DOHH2 (cell line): Measurements from ENCODE around the gene ZNF638.

Experiments
- H3F3A ChIP-seq: fragments of 200-600 bp; sonication (generic), shearing (Covaris generic); 2 replicates; pipeline ENCODE4 v1.6.0; 2016; ENCODE audit warnings: antibody characterized with exemption, mild to moderate bottlenecking; ENCODE audit not compliant: control insufficient read depth, insufficient read depth
- H3K27ac ChIP-seq: fragments of 200-600 bp; sonication (generic); 2 replicates; pipeline ENCODE4 v1.5.1; 2014; ENCODE audit warnings: low read depth, mild to moderate bottlenecking, low read length, moderate library complexity
- H3K27me3 ChIP-seq: fragments of 200-600 bp; sonication (generic); 2 replicates; pipeline ENCODE4 v1.6.1; 2014; ENCODE audit warnings: mild to moderate bottlenecking, low read length, mixed read lengths; ENCODE audit not compliant: control insufficient read depth
- H3K36me3 ChIP-seq: fragments of 200-600 bp; sonication (generic); 2 replicates; pipeline ENCODE4 v1.6.1; 2014; ENCODE audit warnings: mild to moderate bottlenecking, low read length, moderate library complexity, mixed read lengths; ENCODE audit not compliant: control insufficient read depth
- H3K4me1 ChIP-seq: fragments of 200-600 bp; sonication (generic); 2 replicates; pipeline ENCODE4 v1.6.1; 2014; ENCODE audit warnings: mild to moderate bottlenecking, low read length, mixed read lengths; ENCODE audit not compliant: control insufficient read depth
- H3K4me2 ChIP-seq: fragments of 200-600 bp; sonication (generic); 2 replicates; pipeline ENCODE4 v1.6.0; 2014; ENCODE audit warnings: mild to moderate bottlenecking, low read length, moderate library complexity
- H3K4me3 ChIP-seq: fragments of 200-600 bp; sonication (generic); 2 replicates; pipeline ENCODE4 v1.5.1; 2014; ENCODE audit warnings: mild to moderate bottlenecking, low read length, mixed read lengths
- H3K79me2 ChIP-seq: fragments of 200-600 bp; sonication (generic); 2 replicates; pipeline ENCODE4 v1.6.1; 2014; ENCODE audit warnings: mild to moderate bottlenecking, low read length, mixed read lengths; ENCODE audit not compliant: control insufficient read depth
- H3K9me2 ChIP-seq: fragments of 200-600 bp; sonication (generic); replicated peaks from 2 replicates; pipeline ENCODE4 v1.6.1; 2014; ENCODE audit warnings: mild to moderate bottlenecking, low read length, mixed read lengths; ENCODE audit not compliant: control insufficient read depth
- H3K9me3 ChIP-seq: fragments of 200-600 bp; sonication (generic); 2 replicates; pipeline ENCODE4 v1.6.1; 2014; ENCODE audit warnings: antibody characterized with exemption, low read length, mixed read lengths; ENCODE audit not compliant: control insufficient read depth, insufficient read depth
- H4K20me1 ChIP-seq: fragments of 200-600 bp; sonication (generic); 2 replicates; pipeline ENCODE4 v1.6.0; 2014; ENCODE audit warnings: low read depth, mild to moderate bottlenecking, antibody characterized with exemption, low read length, moderate library complexity; ENCODE audit not compliant: control insufficient read depth, insufficient read depth
- EZH2phosphoT487 ChIP-seq: fragments of 200-600 bp; sonication (generic); IDR thresholded peaks from 2 replicates; pipeline ENCODE4 v1.6.1; 2017; ENCODE audit warnings: borderline replicate concordance, mild to moderate bottlenecking, antibody characterized with exemption, low read length, moderate library complexity, mixed read lengths
- TF ChIP-seq, protein P1 (sequence below): fragments of 200-600 bp; sonication (generic); IDR thresholded peaks from one replicate; pipeline ENCODE4 v1.5.1; 2014; ENCODE audit warnings: antibody characterized with exemption, mild to moderate bottlenecking, low read depth, low read length; ENCODE audit not compliant: poor library complexity, severe bottlenecking

The ZNF638 gene

DNA sequence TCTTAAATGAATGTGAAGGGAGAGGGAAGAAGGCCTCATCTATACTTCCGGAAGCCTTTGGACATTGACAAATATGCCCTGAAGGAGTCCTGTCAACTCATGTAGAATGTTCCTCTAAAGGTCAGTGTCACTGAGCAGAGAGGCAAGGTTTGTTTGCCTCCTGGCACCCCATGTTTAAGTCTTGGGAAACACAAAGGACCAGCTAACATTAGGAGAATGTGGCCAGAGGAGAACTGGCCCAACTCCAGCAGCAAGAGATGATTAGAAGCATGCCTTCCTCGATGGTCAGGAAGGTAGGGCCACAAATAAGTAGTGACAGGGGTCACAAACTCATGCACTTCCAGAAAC is 127.5 kb downstream of the ZNF638 start:
- Histone ChIP-seq H3K27ac (no peak overlapping the region), H3K4me3 (no peak overlapping the region), H4K20me1 (no peaks in the 10 kb centered on the region), H3K9me3 (peaks cover 14% of the 10 kb centered on the region; the same call in 1 of the 2 replicates), H3F3A (no peaks in the 10 kb centered on the region), H3K4me2 (no peak overlapping the region), H3K27me3 (peaks cover 4% of the 10 kb centered on the region), H3K9me2 (no peaks in the 10 kb centered on the region), H3K36me3 (no peaks in the 10 kb centered on the region), H3K4me1 (no peaks in the 10 kb centered on the region), H3K79me2 (no peaks in the 10 kb centered on the region)
- TF ChIP-seq EZH2phosphoT487: no peak
- TF ChIP-seq, protein P1, sequence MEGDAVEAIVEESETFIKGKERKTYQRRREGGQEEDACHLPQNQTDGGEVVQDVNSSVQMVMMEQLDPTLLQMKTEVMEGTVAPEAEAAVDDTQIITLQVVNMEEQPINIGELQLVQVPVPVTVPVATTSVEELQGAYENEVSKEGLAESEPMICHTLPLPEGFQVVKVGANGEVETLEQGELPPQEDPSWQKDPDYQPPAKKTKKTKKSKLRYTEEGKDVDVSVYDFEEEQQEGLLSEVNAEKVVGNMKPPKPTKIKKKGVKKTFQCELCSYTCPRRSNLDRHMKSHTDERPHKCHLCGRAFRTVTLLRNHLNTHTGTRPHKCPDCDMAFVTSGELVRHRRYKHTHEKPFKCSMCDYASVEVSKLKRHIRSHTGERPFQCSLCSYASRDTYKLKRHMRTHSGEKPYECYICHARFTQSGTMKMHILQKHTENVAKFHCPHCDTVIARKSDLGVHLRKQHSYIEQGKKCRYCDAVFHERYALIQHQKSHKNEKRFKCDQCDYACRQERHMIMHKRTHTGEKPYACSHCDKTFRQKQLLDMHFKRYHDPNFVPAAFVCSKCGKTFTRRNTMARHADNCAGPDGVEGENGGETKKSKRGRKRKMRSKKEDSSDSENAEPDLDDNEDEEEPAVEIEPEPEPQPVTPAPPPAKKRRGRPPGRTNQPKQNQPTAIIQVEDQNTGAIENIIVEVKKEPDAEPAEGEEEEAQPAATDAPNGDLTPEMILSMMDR: no peak

DNA sequence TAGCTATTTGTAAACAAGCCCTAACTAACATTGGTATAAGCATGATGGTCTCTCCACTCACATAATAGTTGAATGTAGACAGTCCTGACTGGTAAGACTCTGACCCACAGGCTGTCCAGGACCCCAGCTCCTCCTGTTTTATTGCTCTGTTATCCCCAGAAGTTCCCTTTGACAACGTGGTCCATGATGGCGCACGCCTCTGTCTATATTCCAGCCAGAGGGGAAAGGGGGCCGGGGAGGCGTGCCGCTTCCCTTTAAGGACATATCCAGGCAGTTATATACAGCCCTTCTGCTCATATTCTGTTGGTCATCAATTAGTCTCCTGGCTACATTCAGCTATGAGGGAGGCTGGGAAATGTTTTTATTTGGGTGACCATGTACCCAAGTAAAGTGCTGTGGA is 128.5 kb downstream of the ZNF638 start:
- Histone ChIP-seq H3K27ac (no peak overlapping the region), H3K9me3 (peaks cover 14% of the 10 kb centered on the region; the same call in 1 of the 2 replicates), H3K4me1 (no peaks in the 10 kb centered on the region), H3F3A (no peaks in the 10 kb centered on the region), H3K79me2 (no peaks in the 10 kb centered on the region), H3K27me3 (peaks cover 2% of the 10 kb centered on the region), H3K4me3 (no peak overlapping the region), H3K36me3 (no peaks in the 10 kb centered on the region), H3K4me2 (no peak overlapping the region), H3K9me2 (no peaks in the 10 kb centered on the region), H4K20me1 (no peaks in the 10 kb centered on the region)
- TF ChIP-seq, protein P1: no peak
- no peak for TF ChIP-seq EZH2phosphoT487

DNA sequence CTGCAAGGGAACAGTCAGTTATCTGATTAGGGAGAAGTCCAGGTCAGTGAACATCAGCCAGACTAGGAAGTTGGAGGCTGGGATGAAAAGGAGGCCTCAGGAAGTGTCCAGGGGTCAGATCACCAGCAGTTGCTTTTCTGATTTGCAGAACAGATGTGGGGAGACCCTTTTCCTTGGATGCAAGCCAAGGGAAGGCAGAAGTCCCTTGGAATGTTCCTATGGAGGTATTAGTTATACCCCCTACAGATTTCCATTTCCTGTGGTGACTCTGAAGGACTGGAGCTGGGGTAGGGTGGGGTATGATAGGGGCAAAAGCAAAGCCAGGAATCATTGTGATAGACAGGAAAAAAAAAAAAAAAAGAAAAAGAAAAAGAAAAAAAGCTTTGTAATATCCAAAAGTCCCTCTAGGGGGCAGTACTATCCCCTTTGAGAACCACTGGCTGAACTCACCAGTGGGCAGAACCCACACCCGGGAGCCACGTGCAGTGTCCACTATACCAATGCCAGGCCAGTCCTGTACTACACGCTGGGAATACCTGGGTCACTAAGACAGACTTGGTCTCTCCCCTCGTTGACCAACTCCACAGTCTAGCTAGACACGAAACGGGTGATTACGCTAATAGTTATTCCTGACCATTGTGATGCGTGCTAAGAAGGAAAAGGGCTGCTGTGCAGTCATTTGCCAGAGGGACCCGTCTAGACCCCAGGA is 129.2 kb downstream of the ZNF638 start:
- Histone ChIP-seq H3K27me3 (peaks cover 2% of the 10 kb centered on the region; the same call in 1 of the 2 replicates), H3K4me2 (no peak overlapping the region), H3K79me2 (no peaks in the 10 kb centered on the region), H3F3A (no peaks in the 10 kb centered on the region), H4K20me1 (no peaks in the 10 kb centered on the region), H3K36me3 (no peaks in the 10 kb centered on the region), H3K4me3 (no peak overlapping the region), H3K27ac (no peak overlapping the region), H3K9me3 (peaks cover 14% of the 10 kb centered on the region; the same call in 1 of the 2 replicates), H3K4me1 (no peaks in the 10 kb centered on the region), H3K9me2 (no peaks in the 10 kb centered on the region)
- TF ChIP-seq EZH2phosphoT487: no peak
- TF ChIP-seq, protein P1: peak; percentile 65
